Fibroblast of mammary gland (primary cell): Measurements from ENCODE around the gene MYO1F.

Experiments
- DNase-seq: peaks from one replicate; pipeline ENCODE4 v3.0.0-alpha.2; 2010; ENCODE audit warnings: low read depth
- H3K4me3 ChIP-seq: 2 replicates; pipeline ENCODE4 v1.5.1; 2011; ENCODE audit warnings: low read depth, mild to moderate bottlenecking, low read length, moderate library complexity; ENCODE audit not compliant: control insufficient read depth
- TF ChIP-seq, protein P1 (sequence below): conservative IDR thresholded peaks from 2 replicates; pipeline ENCODE4 v1.5.1; 2011; ENCODE audit warnings: low read depth, low read length, inconsistent platforms; ENCODE audit not compliant: control insufficient read depth, insufficient read depth

Gene MYO1F

DNA sequence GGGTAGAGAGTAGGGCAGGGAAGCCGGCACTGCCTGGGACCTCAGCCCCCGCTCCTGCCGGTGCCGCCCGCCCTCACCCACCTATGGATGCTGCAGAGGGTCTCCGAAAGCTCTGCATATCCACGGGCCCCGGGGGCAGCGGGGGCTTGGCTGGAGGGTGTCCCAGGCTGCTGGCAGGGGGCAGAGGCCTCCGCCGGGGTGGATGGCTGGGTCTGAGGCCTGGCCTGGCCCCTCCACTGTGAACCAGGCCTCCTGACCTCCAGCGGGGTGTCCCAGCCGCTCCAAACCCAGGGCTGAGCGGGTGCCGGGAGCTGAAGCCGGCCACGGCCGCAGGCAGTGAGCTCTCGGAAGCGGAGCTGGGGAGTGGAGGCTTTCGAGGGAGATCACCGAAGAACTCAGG, 78.9 kb downstream of the MYO1F start:
- no peak for DNase-seq
- no peak overlapping the region for H3K4me3 ChIP-seq
- TF ChIP-seq, protein P1, sequence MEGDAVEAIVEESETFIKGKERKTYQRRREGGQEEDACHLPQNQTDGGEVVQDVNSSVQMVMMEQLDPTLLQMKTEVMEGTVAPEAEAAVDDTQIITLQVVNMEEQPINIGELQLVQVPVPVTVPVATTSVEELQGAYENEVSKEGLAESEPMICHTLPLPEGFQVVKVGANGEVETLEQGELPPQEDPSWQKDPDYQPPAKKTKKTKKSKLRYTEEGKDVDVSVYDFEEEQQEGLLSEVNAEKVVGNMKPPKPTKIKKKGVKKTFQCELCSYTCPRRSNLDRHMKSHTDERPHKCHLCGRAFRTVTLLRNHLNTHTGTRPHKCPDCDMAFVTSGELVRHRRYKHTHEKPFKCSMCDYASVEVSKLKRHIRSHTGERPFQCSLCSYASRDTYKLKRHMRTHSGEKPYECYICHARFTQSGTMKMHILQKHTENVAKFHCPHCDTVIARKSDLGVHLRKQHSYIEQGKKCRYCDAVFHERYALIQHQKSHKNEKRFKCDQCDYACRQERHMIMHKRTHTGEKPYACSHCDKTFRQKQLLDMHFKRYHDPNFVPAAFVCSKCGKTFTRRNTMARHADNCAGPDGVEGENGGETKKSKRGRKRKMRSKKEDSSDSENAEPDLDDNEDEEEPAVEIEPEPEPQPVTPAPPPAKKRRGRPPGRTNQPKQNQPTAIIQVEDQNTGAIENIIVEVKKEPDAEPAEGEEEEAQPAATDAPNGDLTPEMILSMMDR = no peak

DNA sequence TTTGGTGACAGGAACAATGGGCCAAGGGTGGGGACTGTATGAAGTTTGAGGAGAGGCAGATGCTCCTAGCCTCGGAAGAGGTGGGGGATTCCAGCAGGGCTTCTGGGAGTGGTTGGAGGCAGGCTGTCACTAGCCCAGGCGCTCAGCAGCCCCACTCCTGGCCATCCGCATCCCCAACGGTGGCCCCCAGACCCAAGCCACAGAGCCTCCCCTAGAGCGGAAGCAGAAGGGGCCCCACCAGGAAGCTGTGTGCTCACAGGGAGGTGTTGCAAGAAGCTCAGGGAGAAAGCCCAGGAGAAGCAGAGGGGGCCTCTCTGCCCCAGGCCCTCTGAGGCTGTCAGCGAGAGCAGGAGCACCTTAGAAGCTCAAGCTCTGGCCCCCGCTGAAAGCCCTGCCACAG, 83.1 kb downstream of the MYO1F start:
- DNase-seq = no peak
- H3K4me3 ChIP-seq = no peak overlapping the region
- TF ChIP-seq, protein P1 = no peak

DNA sequence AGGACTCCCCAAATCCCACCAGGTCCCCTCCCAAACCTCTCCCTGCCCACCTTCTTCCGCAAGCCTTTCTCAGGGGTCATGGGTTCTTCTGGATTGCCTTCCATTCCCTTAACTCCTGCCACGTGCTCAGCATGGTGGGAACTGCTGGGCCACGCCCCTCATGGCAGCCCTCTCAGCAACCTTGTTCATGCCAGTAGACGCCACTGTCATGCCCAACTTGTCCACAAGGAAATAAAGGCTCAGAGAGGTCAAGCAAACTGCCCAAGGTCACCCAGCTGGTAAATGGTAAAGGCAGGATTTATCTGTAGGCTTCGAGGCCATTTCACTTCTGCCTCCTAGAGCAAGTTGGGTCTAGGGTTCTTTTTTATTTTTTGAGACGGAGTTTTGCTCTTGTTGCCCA, 85.7 kb downstream of the MYO1F start:
- no peak for DNase-seq
- no peak overlapping the region for H3K4me3 ChIP-seq
- TF ChIP-seq, protein P1 = peak; percentile 12

DNA sequence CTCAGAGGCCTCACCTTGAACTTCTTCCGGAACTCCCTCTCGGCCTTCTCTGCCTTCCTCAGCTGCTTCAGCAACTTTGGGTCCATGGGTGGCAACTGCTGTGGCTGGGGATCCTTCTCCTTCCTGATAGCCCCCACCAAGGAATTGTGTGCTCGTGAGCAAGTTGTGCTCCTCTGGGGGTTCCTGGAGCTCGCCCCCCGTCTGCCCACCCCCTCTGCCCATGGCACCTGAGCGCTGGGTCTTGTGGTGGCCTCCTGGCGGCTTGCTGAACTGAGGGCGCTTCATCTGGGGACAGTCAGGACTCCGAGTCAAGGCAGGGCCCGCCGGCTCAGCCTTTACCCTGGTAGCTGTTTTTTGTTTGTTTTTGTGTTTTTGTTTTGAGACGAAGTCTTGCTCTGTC, 86.4 kb downstream of the MYO1F start:
- H3K4me3 ChIP-seq = no peak overlapping the region
- no peak for DNase-seq
- TF ChIP-seq, protein P1 = no peak

DNA sequence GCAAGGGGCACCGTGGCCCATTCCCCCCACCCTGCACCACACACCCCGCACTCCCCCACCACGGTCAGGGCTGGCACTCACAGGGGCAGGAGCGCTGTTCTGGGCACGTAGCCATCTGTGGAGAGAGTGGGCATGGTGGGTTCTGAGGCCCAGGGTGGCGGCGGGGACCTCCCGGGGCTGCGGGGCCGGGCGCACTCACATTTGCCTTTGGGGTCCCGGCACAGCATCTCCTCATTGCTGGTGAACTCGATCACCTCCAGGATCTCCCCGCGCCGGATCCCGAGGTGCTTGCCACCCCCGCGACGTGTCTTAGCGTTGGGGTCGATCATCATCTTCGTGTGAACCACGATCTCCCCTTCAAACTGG, 86.9 kb downstream of the MYO1F start:
- no peak overlapping the region for H3K4me3 ChIP-seq
- TF ChIP-seq, protein P1 = no peak

DNA sequence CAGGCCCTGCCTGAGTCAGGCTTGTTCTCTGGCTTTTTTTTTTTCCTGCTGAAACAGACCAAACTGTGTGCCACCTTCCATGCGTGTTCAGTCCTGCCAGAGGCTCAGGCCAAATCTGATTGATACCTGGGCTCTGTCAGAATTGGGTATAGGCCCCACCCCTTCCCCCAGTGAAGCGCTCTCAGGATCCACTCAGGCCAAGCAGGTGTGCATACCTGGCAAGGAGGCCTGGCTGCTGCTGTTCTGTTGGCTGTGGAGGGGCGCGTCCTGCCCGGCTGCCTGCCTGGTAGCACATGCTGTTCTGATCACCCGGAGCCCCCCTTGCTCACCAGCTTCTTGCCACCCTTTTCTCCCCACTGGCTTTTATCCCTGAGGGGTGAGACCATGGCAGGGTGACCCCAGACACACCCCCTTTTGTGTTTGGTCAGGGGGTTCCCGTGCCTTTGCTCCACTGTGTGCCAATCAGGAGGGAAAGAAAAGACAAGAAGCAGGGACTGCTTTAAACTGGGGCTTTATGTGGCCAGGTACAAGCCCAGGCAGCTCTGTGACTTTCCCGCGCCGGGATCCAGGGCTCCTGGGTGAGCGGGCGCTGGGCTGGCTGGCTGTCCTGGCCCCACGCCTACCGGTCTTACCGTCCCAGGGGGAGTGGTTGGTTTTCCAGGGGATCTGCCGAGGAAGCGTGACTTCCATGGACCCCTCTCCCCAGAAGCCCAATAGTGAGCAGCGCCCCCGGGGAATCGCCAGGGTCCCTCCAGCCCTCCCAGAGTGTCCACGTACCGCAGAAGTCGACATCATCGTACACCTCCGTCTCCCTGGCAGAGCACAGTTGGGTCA, 87.5 kb downstream of the MYO1F start:
- no peak for DNase-seq
- TF ChIP-seq, protein P1 = no peak
- no peak overlapping the region for H3K4me3 ChIP-seq

More for the DNA sequence above, 86.9 kb downstream of the MYO1F start:
- no peak for DNase-seq
